Eye (tissue), 1 donor: ENCODE results near the gene PRSS33.
A peak's percentile ranks its signal among the peaks of the same experiment; 100 is the strongest.

Source experiments
- DNase-seq: peaks from one replicate; pipeline ENCODE4 v3.0.0-alpha.2; 2015

Gene PRSS33

DNA sequence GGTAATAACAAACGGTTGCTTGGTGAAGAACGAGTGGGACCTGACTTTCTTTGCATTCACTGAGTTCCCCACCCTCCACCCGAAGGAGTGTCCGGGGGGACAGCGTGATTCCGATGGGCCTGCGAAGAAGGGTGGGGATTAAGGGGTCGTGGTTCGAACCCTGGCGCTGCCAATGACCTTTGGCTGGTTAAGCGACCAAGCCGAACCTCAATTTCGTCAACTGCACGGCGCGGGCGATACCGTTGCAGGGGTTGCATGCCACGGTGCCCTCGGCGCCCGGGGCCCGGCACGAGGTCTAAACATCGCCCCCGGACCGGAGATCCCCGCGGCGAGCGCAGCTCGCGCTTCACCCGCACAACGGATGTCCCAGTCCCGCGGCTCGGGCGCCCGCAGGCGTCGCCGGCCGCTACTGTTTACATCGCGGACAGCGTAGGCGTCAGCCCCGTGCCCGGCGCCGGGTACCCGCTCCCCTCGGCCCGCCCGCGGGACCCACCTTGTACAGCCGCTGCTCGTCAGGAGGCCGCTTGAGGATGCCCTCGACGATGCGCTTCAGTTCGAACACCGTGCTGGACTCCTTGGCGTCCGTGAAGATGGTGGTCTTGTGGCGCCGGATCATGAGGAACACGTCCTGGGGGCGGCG, 10.7 kb downstream of the PRSS33 start:
- peak; percentile 63 for DNase-seq

GRCh38 chr16:2775765-2776499, 11.4 kb downstream of the PRSS33 start:
- no peak for DNase-seq

DNA sequence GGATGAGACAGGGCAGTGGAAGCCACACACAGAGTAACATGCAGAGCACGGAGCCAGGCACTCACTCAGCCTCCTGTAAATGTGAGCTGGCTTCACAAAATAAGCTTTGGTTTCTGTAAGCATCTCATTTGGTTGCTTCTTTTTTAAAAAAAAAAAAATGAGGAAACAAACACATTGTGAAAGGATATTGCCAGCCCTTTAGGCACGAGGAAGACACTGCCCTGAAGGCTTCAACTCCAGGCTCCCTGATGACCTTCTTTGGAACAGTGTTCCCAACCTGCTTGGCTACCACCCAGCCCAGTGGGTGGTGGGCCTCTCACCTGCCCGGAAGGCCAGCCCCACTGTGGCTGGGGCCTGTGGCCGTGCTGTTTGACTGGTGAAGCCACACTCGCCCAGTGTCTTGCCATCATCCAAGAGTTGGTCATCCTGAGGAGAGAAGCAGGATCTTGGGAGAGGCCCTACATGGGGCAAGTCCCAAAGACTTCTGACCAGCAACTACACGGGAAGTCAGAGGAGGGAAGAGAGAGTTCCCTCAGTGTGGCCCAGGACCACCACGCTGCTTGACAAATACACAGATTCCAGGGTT, 12.1 kb downstream of the PRSS33 start:
- DNase-seq, result no peak

DNA sequence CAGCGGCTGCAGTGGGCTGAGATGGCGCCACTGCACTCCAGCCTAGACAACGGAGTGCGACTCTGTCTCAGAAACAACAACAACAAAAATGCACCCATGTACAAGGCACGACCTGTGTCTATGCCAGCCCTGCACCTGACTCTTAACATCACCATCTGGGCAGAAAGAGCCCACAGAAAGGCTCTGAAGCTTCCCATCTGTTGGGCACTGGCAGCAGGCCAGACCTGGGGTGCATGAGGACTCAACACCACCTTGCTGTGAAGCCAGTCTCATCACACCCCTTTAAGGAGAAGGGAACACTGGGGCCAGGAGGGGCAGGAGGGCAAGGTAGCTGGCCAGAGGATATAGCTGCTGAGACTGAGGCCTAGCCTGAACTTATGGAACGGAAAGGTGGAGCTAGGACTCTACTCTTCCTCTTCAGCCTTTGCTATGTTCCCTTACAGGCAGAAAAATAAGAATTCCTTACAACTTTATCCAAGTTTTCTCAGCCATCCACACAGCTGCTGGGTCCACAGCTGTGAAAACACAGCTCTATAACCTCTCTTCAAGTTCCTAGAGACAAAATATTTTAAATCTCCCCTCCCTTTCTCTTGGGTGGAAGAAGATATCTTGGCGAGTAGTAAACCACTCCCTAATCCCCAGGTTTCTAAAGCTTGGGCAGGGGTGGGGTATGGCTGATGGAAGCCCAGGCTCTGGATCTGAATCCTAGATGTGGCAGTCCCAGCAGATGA, 13.0 kb downstream of the PRSS33 start:
- no peak for DNase-seq

DNA sequence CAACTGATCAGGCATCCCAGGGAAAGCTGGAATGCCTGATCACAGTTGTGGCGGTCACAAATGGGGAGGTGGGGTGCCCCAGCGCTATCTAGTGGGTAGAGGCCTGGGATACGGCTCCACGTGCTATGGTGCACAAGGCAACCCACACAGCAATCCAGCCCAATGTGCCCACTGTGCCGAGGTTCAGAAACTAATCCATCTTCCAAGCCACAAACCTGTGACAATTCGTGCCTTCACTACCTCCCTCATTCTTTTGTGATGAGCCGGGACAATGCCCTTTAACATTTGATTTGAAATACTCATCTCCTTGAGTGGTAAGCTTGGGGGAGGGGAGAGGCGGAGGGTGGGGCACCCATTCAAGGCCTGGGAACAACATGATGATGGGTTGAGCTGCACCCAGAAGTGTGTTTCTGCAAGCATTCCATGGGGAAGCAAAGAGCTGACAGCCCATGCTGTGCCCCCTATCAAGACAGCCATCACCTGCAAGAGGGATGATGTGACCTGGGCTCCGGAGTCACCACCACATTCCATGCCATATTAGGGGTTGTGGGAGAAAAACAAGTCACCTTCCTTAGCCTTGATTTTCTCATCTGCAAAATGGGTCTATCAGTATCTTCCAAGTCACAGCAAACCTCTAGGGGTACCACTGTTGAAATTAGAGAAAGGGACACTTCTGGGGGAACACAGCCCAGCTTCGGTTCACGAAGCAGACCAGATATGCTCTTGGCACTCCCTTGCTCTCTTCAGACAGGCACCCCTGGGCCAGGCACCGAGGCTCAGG, 14.0 kb downstream of the PRSS33 start:
- no peak for DNase-seq

- no peak for DNase-seq
Observed at GRCh38 chr16:2771496-2772402, 15.6 kb downstream of the PRSS33 start.

DNA sequence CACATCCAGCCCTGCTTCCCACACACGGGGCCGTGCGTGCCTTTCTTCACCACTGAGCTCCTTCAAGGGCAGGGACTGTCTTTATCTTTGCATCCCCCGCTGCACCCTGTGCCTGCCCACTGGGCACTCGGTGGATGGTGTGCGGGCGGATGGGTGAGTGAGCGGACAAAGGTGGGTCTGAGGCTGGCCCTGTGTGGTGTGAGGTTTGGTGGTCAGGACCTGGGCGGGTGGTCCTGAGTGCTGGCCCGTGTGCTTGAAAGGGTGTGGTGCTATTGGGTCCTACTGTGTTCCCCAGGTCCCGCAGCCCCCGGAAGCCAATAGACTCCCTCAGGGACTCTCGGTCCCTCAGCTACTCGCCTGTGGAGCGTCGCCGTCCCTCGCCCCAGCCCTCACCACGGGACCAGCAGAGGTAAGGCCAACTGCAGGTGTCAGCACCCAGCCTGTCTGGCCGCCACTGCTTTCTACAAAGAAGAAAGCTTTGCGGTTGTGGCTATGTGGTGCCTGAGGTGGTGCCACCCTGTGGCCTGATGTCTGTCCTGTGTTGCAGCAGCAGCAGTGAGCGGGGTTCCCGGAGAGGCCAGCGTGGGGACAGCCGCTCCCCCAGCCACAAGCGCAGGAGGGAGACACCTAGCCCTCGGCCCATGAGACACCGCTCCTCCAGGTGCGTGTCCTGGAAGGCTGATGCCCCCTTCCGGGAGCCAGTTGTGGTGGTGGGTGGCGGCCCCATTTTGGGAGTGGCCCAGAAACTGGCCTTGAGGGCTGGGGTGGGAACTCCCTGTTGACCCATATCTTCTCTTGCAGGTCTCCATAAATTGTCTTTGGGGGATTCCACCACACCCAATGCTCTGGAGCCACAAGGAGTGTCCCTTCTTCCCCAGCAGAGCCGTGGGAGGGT, 17.1 kb downstream of the PRSS33 start:
- DNase-seq, result no peak

- no peak for DNase-seq
Observed at GRCh38 chr16:2769675-2770056, 17.7 kb downstream of the PRSS33 start.

DNA sequence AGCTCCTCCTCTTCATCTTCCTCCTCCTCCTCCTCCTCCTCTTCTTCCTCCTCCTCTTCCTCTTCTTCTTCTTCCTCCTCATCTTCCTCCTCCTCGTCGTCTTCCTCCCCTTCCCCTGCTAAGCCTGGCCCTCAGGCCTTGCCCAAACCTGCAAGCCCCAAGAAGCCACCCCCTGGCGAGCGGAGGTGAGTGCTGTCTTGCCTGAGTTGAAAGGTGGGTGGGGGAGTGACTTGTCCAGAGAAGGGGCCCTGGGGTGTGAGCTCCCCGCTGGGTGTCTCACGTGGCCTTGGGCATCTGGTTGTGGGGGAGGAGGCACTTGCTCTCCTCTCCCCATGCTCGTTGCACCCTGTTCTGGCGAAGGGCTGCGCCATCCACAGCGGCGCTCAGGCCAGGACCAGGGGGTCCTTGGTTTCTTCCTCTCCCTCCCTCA, 18.2 kb downstream of the PRSS33 start:
- no peak for DNase-seq

DNA sequence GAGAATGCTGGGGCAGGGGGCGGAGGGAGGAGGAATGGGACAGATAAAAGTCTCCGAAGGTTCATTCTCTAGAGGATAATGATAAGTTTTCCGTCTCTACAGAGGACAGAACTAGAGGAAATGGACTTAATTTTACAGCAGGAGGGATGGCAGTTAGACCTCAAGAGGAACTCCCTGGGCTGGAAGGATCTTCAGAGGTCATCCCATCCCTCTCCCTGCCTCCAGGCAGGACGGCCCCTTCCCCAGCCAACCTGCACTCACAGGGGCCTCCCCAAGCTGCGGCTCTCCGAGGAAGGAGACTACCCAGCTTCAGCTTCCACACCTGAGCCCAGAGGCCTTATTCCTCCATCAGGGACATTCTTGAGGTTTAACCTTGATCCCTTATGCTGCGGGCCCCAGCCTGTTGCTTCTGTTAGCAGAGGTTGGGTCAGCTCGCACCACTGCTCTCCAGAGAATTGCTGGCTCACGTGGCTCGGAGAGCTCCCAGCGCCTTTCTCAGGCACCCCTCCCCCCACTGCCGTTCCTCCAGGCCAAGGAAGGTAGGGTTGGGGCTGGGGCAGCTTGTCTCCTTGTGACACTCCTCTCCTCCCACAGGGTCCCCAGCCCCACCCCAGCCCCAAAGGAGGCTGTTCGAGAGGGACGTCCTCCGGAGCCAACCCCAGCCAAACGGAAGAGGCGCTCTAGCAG, 18.8 kb downstream of the PRSS33 start:
- DNase-seq, result no peak

DNA sequence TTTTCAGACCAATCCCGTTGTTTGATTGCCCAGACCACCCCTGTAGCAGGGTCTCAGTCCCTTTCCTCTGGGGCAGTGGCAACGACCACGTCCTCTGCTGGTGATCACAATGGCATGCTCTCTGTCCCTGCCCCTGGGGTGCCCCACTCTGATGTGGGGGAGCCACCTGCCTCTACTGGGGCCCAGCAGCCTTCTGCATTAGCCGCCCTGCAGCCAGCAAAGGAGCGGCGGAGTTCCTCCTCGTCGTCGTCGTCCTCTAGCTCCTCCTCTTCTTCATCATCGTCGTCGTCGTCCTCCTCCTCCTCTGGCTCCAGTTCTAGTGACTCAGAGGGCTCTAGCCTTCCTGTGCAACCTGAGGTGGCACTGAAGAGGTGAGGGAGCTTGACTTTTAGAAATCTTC, 19.5 kb downstream of the PRSS33 start:
- no peak for DNase-seq

GRCh38 chr16:2767140-2767731, 20.1 kb downstream of the PRSS33 start:
- no peak for DNase-seq

DNA sequence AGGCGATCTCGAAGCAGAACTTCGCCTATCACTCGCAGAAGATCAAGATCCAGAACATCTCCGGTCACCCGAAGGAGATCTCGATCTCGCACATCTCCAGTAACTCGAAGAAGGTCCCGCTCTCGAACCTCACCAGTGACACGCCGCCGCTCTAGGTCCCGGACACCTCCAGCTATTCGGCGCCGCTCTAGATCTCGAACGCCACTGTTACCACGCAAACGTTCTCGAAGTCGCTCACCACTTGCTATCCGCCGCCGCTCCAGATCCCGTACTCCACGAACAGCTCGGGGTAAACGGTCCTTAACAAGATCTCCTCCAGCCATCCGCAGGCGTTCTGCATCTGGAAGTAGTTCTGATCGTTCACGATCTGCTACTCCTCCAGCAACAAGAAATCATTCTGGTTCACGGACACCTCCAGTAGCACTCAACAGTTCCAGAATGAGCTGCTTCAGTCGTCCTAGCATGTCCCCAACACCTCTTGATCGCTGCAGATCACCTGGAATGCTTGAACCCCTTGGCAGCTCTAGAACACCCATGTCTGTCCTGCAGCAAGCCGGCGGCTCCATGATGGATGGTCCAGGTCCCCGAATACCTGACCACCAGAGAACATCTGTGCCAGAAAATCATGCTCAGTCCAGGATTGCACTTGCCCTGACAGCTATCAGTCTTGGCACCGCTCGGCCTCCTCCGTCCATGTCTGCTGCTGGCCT, 20.8 kb downstream of the PRSS33 start:
- no peak for DNase-seq

DNA sequence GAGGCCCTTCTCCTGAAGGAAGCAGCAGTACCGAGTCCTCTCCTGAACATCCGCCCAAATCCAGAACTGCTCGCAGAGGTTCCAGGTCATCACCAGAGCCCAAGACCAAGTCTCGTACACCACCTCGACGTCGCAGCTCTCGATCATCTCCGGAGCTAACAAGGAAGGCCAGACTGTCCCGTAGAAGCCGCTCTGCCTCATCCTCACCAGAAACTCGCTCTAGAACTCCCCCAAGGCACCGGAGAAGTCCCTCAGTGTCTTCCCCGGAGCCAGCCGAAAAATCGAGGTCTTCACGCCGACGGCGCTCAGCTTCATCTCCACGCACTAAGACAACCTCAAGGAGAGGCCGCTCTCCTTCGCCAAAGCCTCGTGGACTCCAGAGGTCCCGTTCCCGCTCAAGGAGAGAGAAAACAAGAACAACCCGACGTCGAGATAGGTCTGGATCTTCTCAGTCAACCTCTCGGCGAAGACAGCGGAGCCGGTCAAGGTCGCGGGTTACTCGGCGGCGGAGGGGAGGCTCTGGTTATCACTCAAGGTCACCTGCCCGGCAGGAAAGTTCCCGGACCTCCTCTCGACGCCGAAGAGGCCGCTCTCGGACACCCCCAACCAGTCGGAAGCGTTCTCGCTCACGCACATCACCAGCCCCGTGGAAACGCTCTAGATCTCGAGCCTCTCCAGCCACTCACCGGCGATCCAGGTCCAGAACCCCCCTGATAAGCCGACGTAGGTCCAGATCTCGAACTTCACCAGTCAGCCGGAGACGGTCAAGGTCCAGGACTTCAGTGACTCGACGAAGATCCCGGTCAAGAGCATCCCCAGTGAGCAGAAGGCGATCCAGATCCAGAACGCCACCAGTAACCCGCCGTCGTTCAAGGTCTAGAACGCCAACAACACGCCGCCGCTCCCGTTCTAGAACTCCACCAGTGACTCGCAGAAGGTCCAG, 21.6 kb downstream of the PRSS33 start:
- DNase-seq, result no peak

DNA sequence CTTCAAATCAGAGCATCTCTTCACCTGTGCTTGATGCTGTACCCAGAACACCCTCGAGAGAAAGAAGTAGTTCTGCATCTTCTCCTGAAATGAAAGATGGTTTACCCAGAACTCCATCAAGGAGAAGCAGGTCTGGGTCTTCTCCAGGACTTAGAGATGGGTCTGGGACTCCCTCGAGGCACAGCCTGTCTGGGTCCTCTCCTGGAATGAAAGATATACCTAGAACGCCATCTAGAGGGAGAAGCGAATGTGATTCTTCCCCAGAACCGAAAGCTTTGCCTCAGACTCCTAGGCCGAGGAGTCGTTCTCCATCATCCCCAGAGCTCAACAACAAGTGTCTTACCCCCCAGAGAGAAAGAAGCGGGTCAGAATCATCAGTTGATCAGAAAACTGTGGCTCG, 22.6 kb downstream of the PRSS33 start:
- DNase-seq, result no peak

DNA sequence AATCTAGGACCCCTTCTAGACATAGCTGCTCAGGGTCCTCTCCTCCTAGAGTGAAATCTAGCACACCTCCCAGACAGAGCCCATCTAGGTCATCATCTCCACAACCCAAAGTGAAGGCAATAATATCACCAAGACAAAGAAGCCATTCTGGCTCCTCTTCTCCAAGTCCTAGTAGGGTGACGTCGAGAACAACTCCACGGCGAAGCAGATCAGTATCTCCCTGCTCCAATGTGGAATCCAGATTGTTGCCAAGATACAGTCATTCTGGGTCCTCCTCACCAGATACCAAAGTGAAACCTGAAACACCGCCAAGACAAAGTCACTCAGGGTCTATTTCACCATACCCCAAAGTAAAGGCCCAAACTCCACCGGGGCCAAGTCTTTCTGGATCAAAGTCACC, 24.2 kb downstream of the PRSS33 start:
- DNase-seq, result no peak

DNA sequence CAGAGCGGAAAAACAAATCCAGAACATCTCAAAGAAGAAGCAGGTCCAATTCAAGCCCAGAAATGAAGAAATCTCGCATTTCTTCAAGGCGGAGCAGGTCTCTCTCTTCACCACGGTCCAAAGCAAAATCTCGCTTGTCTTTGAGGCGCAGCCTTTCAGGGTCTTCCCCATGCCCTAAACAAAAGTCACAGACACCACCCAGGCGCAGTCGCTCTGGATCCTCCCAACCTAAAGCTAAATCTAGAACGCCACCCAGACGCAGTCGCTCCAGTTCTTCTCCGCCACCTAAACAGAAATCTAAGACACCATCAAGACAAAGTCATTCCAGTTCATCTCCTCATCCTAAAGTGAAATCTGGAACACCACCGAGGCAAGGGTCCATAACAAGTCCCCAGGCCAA, 24.6 kb downstream of the PRSS33 start:
- DNase-seq, result no peak
